ENCODE measurements around the gene LZTS3.

DNA sequence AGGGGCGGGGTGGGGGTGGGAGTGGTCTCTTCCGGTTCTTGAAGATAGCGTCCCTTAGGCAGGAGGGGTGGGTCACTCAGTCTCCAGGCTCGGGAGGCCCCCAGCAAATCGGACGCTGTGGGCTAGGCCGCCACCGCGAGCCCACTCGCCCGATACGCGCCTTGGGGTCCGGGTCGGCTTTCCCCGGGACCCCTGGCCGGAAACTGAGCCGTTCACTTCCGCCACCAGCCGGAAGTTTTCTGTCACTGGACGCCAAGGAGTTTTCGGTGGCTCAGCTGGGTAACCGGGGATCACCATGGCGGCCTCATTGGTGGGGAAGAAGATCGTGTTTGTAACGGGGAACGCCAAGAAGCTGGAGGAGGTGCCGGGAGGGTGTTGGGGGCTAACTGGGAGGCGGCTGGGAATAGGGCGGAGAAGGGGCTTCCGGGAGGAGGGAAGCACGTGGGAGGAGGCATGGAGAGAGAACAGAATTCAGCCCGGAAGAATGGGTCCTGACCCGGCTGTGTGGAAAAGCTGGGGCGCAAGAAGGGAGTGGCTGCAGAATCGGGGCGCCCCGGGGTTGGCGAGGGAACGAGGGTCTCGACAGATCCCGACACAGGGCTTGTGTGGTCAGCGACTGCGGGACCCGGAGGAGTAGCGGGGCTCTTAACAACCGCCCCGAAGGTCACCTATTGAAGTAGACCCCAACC is 36.1 kb upstream of the LZTS3 start, which contains the start of gene ITPA:
- TF ChIP-seq CTCF (IDR thresholded peaks at IDR 0.05; ENCODE audit: borderline replicate concordance, extremely low read depth, low read length, poor library complexity, severe bottlenecking) (no peak), EZH2 (IDR thresholded peaks at IDR 0.05; ENCODE audit: borderline replicate concordance, low read depth, low read length, severe bottlenecking) (no peak)
